GM19455 (cell line): Measurements from ENCODE around the gene ADCK1.
"Not testable (repeated sequence)": the region's sequence is repeated elsewhere in the genome, so short reads cannot be mapped to it uniquely, and the experiment has no call there.

Experiments used
- ATAC-seq: cut with Tn5 transposase; IDR thresholded peaks from one replicate; pipeline ENCODE4 v1.9.1; 2021; ENCODE audit not compliant: unreplicated experiment

The ADCK1 gene

GRCh38 chr14:77892890-77893484 is 93.1 kb downstream of the ADCK1 start:
- ATAC-seq, result no peak

GRCh38 chr14:77897374-77897773 is 97.5 kb downstream of the ADCK1 start:
- no peak for ATAC-seq

GRCh38 chr14:77902811-77903210 is 102.9 kb downstream of the ADCK1 start:
- no peak for ATAC-seq

- no peak for ATAC-seq
Measured at GRCh38 chr14:77903221-77903620, 103.3 kb downstream of the ADCK1 start.

- no peak for ATAC-seq
Measured at GRCh38 chr14:77903937-77904617, 104.2 kb downstream of the ADCK1 start.

GRCh38 chr14:77906446-77906845 is 106.5 kb downstream of the ADCK1 start:
- ATAC-seq, result no peak

- ATAC-seq, result no peak
Measured at GRCh38 chr14:77908847-77909246, 108.9 kb downstream of the ADCK1 start.

- ATAC-seq, result no peak
Measured at GRCh38 chr14:77909911-77910310, 110.0 kb downstream of the ADCK1 start.

GRCh38 chr14:77910506-77910905 is 110.6 kb downstream of the ADCK1 start:
- ATAC-seq, result no peak

- no peak for ATAC-seq
Measured at GRCh38 chr14:77911356-77911755, 111.4 kb downstream of the ADCK1 start.

- no peak for ATAC-seq
Measured at GRCh38 chr14:77912754-77913556, 113.0 kb downstream of the ADCK1 start.

GRCh38 chr14:77914073-77914721 is 114.3 kb downstream of the ADCK1 start:
- no peak for ATAC-seq

- not testable (repeated sequence) for ATAC-seq
Measured at GRCh38 chr14:77915390-77915789, 115.5 kb downstream of the ADCK1 start.

- no peak for ATAC-seq
Measured at GRCh38 chr14:77917491-77918201, 117.7 kb downstream of the ADCK1 start.

- no peak for ATAC-seq
Measured at GRCh38 chr14:77918448-77918847, 118.5 kb downstream of the ADCK1 start.

- ATAC-seq, result no peak
Measured at GRCh38 chr14:77920312-77920711, 120.4 kb downstream of the ADCK1 start.

- ATAC-seq, result no peak
Measured at GRCh38 chr14:77921818-77922217, 121.9 kb downstream of the ADCK1 start.

- ATAC-seq, result no peak
Measured at GRCh38 chr14:77923131-77923936, 123.4 kb downstream of the ADCK1 start.

- ATAC-seq, result no peak
Measured at GRCh38 chr14:77924141-77924948, 124.4 kb downstream of the ADCK1 start.
